ENCODE results near the gene OSBPL1A. TPM values are rescaled to one million over a fixed set of nuclear protein-coding genes. Genes with fewer than 3 reads are reported as not detected.

The OSBPL1A gene
- polyA plus RNA-seq, 1 of the 3 experiments (the other 2 are of a cell fraction) = 21.3 TPM

DNA sequence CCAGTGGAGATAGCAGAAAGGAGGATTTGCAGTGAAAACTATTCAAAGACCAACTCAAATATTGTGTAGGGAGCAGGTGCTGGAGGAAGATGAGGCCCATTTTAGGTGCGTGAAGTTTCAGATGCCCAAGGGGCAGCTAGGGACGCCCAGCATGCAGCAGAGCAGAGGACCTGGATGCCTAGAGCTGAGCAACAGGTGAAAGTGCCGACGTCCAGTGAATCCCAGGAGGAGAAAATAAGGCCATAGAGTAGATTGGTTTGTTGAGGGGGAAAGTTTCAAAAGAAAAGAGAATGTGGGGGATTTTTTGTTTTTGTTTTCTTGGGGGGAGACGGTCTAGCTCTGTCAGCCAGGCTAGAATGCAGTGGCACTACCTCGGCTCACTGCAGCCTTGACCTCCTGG is 53.1 kb downstream of the OSBPL1A start:
- TF ChIP-seq SIN3A (IDR thresholded peaks at IDR 0.05; ENCODE audit: borderline replicate concordance, low read depth, low read length) (no peak), RXRA (IDR thresholded peaks at IDR 0.05; ENCODE audit: borderline replicate concordance, low read depth) (no peak), MEF2A (IDR thresholded peaks at IDR 0.05; ENCODE audit: borderline replicate concordance, low read depth) (no peak), ELF1 (IDR thresholded peaks at IDR 0.05) (no peak), TCF12 (IDR thresholded peaks at IDR 0.05) (no peak), FOXJ3 (CRISPR knock-in tag; IDR thresholded peaks at IDR 0.05) (no peak), EZH2phosphoT487 (IDR thresholded peaks at IDR 0.05; ENCODE audit: borderline replicate concordance, low read depth) (no peak), FOXM1 (IDR thresholded peaks at IDR 0.05; ENCODE audit: low read depth) (no peak), NRF1 (IDR thresholded peaks at IDR 0.05; ENCODE audit: low read depth, low read length) (no peak), MXI1 (IDR thresholded peaks at IDR 0.05; ENCODE audit: low read depth, low read length) (no peak), NFIC (IDR thresholded peaks at IDR 0.05; ENCODE audit: borderline replicate concordance) (no peak), SMC3 (IDR thresholded peaks at IDR 0.05; ENCODE audit: low read depth, low read length) (no peak), JUND (IDR thresholded peaks at IDR 0.05) (no peak), TEAD4 (IDR thresholded peaks at IDR 0.05; ENCODE audit: borderline replicate concordance, insufficient read depth) (no peak), CHD2 (IDR thresholded peaks at IDR 0.05; ENCODE audit: low read length, partially characterized antibody) (no peak)
- TF ChIP-seq, protein P1, sequence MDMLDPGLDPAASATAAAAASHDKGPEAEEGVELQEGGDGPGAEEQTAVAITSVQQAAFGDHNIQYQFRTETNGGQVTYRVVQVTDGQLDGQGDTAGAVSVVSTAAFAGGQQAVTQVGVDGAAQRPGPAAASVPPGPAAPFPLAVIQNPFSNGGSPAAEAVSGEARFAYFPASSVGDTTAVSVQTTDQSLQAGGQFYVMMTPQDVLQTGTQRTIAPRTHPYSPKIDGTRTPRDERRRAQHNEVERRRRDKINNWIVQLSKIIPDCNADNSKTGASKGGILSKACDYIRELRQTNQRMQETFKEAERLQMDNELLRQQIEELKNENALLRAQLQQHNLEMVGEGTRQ (IDR thresholded peaks at IDR 0.05; ENCODE audit: borderline replicate concordance, low read depth, low read length) = no peak
- TF ChIP-seq, protein P2, sequence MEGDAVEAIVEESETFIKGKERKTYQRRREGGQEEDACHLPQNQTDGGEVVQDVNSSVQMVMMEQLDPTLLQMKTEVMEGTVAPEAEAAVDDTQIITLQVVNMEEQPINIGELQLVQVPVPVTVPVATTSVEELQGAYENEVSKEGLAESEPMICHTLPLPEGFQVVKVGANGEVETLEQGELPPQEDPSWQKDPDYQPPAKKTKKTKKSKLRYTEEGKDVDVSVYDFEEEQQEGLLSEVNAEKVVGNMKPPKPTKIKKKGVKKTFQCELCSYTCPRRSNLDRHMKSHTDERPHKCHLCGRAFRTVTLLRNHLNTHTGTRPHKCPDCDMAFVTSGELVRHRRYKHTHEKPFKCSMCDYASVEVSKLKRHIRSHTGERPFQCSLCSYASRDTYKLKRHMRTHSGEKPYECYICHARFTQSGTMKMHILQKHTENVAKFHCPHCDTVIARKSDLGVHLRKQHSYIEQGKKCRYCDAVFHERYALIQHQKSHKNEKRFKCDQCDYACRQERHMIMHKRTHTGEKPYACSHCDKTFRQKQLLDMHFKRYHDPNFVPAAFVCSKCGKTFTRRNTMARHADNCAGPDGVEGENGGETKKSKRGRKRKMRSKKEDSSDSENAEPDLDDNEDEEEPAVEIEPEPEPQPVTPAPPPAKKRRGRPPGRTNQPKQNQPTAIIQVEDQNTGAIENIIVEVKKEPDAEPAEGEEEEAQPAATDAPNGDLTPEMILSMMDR (IDR thresholded peaks at IDR 0.05) = no peak
- TF ChIP-seq, protein P3, sequence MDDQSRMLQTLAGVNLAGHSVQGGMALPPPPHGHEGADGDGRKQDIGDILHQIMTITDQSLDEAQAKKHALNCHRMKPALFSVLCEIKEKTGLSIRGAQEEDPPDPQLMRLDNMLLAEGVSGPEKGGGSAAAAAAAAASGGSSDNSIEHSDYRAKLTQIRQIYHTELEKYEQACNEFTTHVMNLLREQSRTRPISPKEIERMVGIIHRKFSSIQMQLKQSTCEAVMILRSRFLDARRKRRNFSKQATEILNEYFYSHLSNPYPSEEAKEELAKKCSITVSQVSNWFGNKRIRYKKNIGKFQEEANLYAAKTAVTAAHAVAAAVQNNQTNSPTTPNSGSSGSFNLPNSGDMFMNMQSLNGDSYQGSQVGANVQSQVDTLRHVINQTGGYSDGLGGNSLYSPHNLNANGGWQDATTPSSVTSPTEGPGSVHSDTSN (IDR thresholded peaks at IDR 0.05) = no peak
- TF ChIP-seq, protein P4, sequence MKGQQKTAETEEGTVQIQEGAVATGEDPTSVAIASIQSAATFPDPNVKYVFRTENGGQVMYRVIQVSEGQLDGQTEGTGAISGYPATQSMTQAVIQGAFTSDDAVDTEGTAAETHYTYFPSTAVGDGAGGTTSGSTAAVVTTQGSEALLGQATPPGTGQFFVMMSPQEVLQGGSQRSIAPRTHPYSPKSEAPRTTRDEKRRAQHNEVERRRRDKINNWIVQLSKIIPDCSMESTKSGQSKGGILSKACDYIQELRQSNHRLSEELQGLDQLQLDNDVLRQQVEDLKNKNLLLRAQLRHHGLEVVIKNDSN (IDR thresholded peaks at IDR 0.05; ENCODE audit: borderline replicate concordance, low read depth) = no peak
- TF ChIP-seq, protein P5, sequence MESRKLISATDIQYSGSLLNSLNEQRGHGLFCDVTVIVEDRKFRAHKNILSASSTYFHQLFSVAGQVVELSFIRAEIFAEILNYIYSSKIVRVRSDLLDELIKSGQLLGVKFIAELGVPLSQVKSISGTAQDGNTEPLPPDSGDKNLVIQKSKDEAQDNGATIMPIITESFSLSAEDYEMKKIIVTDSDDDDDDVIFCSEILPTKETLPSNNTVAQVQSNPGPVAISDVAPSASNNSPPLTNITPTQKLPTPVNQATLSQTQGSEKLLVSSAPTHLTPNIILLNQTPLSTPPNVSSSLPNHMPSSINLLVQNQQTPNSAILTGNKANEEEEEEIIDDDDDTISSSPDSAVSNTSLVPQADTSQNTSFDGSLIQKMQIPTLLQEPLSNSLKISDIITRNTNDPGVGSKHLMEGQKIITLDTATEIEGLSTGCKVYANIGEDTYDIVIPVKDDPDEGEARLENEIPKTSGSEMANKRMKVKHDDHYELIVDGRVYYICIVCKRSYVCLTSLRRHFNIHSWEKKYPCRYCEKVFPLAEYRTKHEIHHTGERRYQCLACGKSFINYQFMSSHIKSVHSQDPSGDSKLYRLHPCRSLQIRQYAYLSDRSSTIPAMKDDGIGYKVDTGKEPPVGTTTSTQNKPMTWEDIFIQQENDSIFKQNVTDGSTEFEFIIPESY (IDR thresholded peaks at IDR 0.05; ENCODE audit: borderline replicate concordance, low read depth) = no peak
- CTCF ChIA-PET = interaction anchor here (1.2 to 3.0 kb wide), 2 partner anchors 15 to 24 kb away, joined by 3 to 12 read pairs; no protein-coding TSS in a partner anchor
- WGBS (ENCODE audit: low lambda C conversion rate) = 95% methylated on average over 6 of the region's 6 CpGs

More for the DNA sequence above, 53.1 kb downstream of the OSBPL1A start:
- no peak for DNase-seq
- no peaks in the 10 kb centered on the region for H3K9me2 ChIP-seq
- no peaks in the 10 kb centered on the region for H3K79me2 ChIP-seq (ENCODE audit: insufficient read depth)
- H3K4me1 ChIP-seq (ENCODE audit: control insufficient read depth in 1 of 2, insufficient read depth in 2 of 2, low read depth in 1 of 2, low read length in 1 of 2) = no peaks in the 10 kb centered on the region
- peaks cover 0 to 7% of the 10 kb centered on the region in 2 experiments for H3K36me3 ChIP-seq (replicated peaks in 1 of 2; ENCODE audit: control insufficient read depth in 1 of 2, insufficient read depth in 2 of 2, low read length in 1 of 2)
- H4K20me1 ChIP-seq (ENCODE audit: insufficient read depth) = no peaks in the 10 kb centered on the region
- peaks cover 10% of the 10 kb centered on the region for H3K9me3 ChIP-seq
- H3K27me3 ChIP-seq (ENCODE audit: insufficient read depth) = no peaks in the 10 kb centered on the region
- H3F3A ChIP-seq (replicated peaks; ENCODE audit: insufficient read depth) = no peaks in the 10 kb centered on the region
- POLR2A ChIA-PET = no interaction called here
- H2AFZ ChIP-seq (ENCODE audit: low read depth) = no peak overlapping the region
- H3K4me2 ChIP-seq = no peak overlapping the region
- no peak overlapping the region for H3K27ac ChIP-seq (ENCODE audit: low read depth in 2 of 2, low read length in 1 of 2)
- H3K4me3 ChIP-seq (ENCODE audit: low read depth in 2 of 2, low read length in 1 of 2) = no peak overlapping the region
- H3K9ac ChIP-seq = no peak overlapping the region

Measured in SK-N-SH (cell line).